GM18951 (cell line): Measurements from ENCODE around the gene C4A.
"Not testable (repeated sequence)": the region's sequence is repeated elsewhere in the genome, so short reads cannot be mapped to it uniquely, and the experiment has no call there.

Experiments used
- POLR2A ChIP-seq: IDR thresholded peaks from 4 replicates; pipeline ENCODE4 v1.6.1; 2011; ENCODE audit warnings: mild to moderate bottlenecking; ENCODE audit not compliant: insufficient read length, insufficient read depth; ENCODE audit errors: extremely low read depth
- in situ Hi-C: fragments of 300-500 bp; cut with MboI; formaldehyde crosslinking; loops from one replicate; pipeline ENCODE4 v1.12.0; 2022; ENCODE audit warnings: low sequenced_read_pairs, mixed read lengths, inconsistent platforms; ENCODE audit not compliant: unreplicated experiment

Gene C4A

GRCh38 chr6:32045811-32046449 is 64.1 kb downstream of the C4A start:
- in situ Hi-C loops: no loop called here
- no peak for TF ChIP-seq POLR2A

GRCh38 chr6:32046450-32047083 is 64.7 kb downstream of the C4A start:
- in situ Hi-C loops: no loop called here
- no peak for TF ChIP-seq POLR2A

DNA sequence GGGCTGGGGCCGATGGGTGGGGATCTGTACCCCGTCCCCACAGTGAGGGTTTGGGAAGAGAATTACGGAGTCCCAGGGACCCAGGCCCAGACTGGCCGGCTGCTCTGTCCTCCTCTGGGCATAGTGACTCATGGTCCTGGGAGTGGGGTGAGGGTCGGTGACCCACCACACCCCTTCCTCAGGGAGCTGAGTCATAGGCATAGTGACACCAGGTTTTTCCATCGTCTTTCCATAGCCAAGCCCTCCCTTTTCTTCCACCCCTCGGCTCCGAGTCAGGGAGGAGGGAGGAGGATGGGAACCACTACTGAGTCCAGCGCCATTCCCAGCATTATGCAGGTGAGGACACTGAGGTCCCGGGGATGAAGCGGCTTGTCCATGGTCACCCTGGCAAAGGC is 65.2 kb downstream of the C4A start:
- no peak for TF ChIP-seq POLR2A
- in situ Hi-C loops: no loop called here

DNA sequence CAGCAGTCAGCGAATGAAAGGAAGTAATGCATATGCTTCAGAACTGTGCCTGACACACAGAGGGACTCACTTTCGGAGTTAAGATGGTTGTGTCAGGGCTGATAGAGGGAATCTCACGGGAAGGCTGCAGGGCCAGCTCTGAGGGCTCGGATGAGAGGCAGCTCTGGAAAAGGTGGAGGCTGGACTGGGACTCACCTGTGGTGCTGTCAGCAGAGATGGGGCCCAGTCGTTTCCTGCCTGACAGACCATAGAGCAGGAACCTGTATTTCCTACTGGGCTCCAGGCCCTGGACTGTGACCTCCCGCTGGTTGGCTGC is 65.6 kb downstream of the C4A start:
- no peak for TF ChIP-seq POLR2A
- in situ Hi-C loops: no loop called here

DNA sequence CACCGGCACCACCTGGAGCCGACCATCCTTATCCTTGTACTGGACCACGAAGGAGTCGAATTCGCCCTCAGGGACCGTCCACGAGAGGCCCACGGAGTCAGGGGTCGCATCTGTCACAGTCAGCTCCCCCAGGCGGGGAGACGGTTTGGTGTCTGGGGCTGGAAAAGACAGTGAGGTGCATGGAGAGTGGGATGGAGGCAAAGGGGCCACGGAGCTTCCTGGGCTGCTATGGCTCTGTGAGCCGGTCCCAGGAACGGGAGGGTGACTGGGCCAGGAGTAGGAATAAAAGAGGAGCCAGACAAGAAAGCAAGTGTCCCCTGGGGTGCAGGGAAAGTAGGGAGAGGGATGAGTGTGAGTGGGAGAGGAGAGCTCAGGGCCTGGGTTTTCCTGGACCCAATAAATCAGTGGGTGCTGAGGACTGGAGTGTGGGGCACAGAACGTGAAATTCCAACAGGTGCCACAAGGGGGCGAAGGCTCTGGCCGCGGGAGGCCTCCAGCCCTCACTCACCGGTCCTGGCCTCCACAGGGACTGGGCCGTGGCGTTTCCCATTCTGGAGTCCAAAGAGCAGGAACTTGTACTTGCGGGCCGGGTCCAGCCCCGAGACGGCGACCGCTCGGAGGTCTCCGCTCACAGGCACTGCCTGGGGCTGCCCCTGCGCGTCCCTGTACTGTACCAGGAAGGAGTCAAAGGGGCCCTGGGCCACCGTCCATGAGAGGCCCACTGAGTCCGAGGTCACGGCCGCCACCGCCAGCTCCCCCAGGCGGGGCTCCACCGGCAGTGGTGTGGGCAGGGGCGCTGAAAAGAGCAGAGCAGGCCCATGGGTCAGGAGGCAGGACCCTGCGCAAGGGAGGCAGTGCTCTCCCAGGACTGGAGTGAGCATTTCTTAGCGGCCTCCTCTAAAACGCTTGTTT is 66.3 kb downstream of the C4A start:
- in situ Hi-C loops: no loop called here
- no peak for TF ChIP-seq POLR2A

DNA sequence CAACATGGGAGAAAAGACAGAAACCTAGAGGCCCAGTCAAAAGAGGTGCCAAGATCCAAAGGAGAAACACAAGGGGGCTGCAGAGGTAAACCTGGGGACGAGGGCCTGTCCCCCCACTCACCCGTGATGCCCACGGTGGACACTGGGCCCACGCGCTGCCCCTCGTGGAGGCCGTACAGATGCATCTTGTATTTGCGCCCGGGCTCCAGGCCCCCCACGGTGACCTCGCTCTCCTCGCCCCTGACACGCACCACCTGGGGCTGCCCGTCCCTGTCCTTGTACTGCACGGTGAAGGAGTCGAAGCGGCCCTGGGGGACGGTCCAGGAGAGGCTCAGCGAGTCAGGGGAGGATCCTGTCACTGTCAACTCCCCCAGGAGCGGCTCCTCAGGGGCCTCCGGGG is 67.3 kb downstream of the C4A start:
- in situ Hi-C loops: not testable (repeated sequence)

DNA sequence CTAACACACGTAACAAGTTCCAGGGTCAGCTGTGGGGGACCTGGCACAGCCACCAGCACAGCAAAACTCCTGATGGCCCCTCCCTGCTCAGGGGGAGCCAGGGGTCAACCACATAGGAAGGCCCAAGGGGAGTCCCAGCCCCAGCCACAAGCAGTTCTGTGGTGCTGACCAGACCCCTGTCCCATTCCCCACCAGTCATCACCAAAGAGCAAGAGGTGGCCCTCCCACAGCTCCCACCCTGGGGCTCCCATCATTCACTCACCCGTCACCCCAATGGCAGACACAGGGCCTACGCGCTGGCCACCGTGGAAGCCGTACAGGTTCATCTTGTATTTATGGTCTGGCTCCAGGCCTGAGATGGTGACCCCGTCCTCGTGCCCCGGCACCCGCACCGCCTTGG is 67.9 kb downstream of the C4A start:
- in situ Hi-C loops: not testable (repeated sequence)

DNA sequence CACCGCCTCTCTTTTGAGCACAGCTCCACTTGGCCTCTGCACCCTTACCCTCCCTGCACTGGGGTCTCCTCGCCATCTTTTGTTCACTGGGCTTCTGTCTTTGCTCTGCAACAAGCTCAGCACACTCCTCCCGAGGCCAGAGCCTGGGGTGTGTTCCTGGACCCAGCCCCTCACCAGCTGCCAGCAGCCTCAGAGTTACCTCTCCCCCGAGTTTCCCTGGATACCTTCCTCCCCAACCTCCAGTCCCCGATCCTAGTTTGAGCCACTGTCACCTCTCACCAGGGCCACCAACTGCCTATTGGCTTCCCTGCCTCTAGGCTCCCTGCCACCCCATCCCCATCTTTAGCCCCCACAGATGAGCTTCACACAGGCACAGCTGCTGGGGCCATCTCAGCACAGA is 68.7 kb downstream of the C4A start:
- no peak for TF ChIP-seq POLR2A
- in situ Hi-C loops: no loop called here
